Right forelimb (tissue), 1 donor: ENCODE measurements around the gene GPR146.

Source experiments
- DNase-seq: peaks from one replicate; pipeline ENCODE4 v3.0.0-alpha.2; 2018

Gene GPR146

GRCh38 chr7:1096156-1097119, 52.1 kb downstream of the GPR146 start:
- no peak for DNase-seq

- no peak for DNase-seq
Measured at GRCh38 chr7:1097120-1097504, 52.8 kb downstream of the GPR146 start.

GRCh38 chr7:1098243-1099153, 54.2 kb downstream of the GPR146 start:
- DNase-seq, result no peak

GRCh38 chr7:1099154-1099542, 54.8 kb downstream of the GPR146 start:
- no peak for DNase-seq

GRCh38 chr7:1099637-1100036, 55.3 kb downstream of the GPR146 start:
- no peak for DNase-seq

GRCh38 chr7:1100386-1100785, 56.0 kb downstream of the GPR146 start:
- no peak for DNase-seq

GRCh38 chr7:1100834-1101562, 56.7 kb downstream of the GPR146 start:
- DNase-seq, result no peak

- no peak for DNase-seq
Measured at GRCh38 chr7:1101563-1102431, 57.5 kb downstream of the GPR146 start.

GRCh38 chr7:1103009-1103788, 58.9 kb downstream of the GPR146 start:
- DNase-seq, result no peak

- no peak for DNase-seq
Measured at GRCh38 chr7:1103789-1104515, 59.6 kb downstream of the GPR146 start.

- no peak for DNase-seq
Measured at GRCh38 chr7:1104516-1105179, 60.3 kb downstream of the GPR146 start.

GRCh38 chr7:1105189-1105588, 60.8 kb downstream of the GPR146 start:
- no peak for DNase-seq

- DNase-seq, result no peak
Measured at GRCh38 chr7:1106063-1106792, 61.9 kb downstream of the GPR146 start.

GRCh38 chr7:1106793-1107421, 62.6 kb downstream of the GPR146 start:
- DNase-seq, result no peak

- no peak for DNase-seq
Measured at GRCh38 chr7:1108264-1108920, 64.0 kb downstream of the GPR146 start.
